HUDEP-2 (cell line): Measurements from ENCODE around the gene SYTL5.

Source experiments
- DNase-seq, 76 experiments: peaks; one replicate each; lab custom pipeline; 2025; ENCODE audit not compliant: unreplicated experiment in 76 of 76; lab: John Stamatoyannopoulos, UW

SYTL5 gene

GRCh38 chrX:38127961-38128360 is 121.6 kb downstream of the SYTL5 start:
- DNase-seq, result no peak

GRCh38 chrX:38129366-38129765 is 123.0 kb downstream of the SYTL5 start:
- no peak for DNase-seq

GRCh38 chrX:38138157-38138891 is 132.0 kb downstream of the SYTL5 start:
- DNase-seq, result no peak

- no peak for DNase-seq
Observed at GRCh38 chrX:38138900-38139299, 132.5 kb downstream of the SYTL5 start.

DNA sequence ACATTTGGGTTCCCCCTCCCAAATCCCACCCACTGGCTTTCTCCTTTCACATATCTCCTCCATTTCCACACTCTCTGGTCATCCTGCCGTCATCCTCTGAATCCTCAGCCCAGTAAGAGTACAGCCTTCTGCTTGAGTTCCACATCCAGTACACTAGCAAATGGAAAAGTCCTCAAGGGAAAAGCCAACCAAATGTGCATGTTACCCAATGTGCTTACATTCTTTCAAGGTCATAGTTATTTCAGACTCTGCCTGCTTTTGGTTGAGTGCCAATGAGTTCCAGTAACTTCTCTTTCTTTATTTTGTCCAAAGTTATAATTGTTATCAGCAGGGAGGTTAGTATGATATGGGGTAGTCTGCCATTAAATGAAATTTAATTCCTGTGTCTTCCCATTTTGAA is 136.3 kb downstream of the SYTL5 start:
- DNase-seq, result no peak

DNA sequence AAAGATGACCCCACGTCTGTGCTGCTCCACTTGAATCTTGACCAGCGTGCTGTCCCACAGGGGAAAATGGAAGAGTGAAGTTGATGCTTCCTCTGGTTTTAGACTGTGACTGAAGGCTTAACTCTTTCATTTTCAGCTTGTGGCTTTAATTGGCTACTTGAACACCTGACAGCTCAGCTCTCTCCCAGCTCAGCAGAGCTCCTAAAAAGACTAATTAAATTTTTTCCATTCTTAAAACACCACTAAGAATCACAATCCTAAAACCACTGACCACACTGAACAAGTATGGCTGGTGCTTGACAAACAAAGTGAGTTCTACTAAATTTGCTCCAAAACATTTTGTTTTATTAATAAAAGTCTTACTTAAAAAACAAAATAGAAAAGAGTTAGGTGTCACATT is 142.7 kb downstream of the SYTL5 start:
- DNase-seq, result no peak

DNA sequence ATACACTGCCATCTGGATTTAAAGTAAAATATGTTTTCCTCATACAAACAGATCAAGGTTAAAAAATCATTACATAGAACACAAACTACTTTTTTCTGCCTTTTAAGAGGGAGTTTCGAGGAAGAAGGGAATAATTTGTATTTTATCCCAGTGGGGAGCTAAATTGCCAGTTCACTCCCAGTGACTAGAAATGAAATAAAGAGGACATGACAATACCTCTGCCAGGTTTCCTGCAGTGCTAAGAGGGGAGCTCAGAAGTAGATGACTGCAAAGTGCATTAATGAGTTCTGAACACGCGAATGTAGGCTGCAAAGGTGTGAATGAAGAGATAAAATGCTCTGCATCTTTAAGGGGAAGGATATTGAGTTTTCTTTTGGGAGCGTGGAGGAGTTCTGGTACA is 144.6 kb downstream of the SYTL5 start:
- DNase-seq, result no peak

GRCh38 chrX:38151441-38151840 is 145.1 kb downstream of the SYTL5 start:
- DNase-seq, result no peak

- no peak for DNase-seq
Observed at GRCh38 chrX:38154340-38154739, 148.0 kb downstream of the SYTL5 start.

DNA sequence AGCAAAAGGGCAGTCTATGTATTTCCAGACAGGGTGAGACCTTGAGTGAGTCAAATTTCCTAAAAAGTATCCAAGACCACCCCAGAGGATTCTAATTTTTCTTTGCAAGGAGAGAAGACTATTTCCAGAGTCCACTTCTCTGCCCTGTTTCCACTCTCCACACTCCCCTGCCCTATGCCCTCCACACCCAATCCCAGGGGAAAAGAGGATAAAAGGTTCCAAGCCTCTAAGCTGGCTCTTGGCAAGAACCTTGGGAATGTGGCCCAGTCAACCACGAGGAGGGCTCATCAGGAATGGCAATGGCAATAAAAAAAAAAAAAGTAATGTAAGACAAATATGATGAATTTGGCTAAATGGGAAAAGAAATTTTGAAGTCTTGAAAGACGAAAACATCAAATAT is 148.5 kb downstream of the SYTL5 start:
- DNase-seq, result no peak

DNA sequence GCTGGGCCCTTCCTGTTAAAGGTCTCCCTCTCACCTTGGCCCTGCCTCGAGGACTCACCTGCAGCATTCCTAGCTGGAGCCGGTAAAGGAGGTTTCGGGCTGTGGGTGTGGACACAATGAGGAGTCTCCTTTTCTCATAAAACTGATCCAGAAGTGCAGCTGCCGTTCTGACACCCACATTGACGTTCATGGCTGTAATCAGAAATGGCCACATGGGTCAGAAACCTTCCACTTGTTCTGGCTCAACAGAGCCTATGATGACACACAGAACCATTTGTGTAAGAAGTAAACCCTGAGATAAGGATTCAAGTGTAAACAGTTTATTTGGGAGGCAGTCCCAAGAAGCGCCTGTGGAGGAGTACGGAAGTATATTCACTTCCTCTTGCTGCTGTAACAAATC is 150.5 kb downstream of the SYTL5 start:
- no peak for DNase-seq

DNA sequence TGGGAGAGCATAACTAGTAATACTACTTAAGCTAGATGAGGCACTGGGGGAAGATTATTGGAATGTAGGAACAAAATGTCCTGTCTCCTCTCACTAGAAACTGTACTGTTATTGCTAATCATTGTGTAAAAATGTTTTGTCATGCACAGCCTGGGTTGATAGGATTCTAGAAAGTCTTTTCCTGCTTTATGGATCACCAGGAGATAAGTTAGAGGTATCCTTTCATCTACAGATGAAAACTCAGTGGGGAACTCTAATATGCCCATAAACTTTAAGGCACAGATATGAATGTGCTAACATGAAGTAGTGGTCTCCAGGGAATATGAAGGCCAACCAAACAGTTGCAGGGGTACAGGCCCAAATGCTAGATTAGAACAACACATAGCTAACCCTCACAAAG is 156.8 kb downstream of the SYTL5 start:
- no peak for DNase-seq

- DNase-seq, result no peak
Observed at GRCh38 chrX:38165023-38165422, 158.7 kb downstream of the SYTL5 start.

GRCh38 chrX:38166478-38167083 is 160.2 kb downstream of the SYTL5 start:
- DNase-seq, result peak in 5 of 76 experiments; percentile 0 to 5 (median 1)

- DNase-seq, result no peak
Observed at GRCh38 chrX:38170556-38170955, 164.2 kb downstream of the SYTL5 start.

- DNase-seq, result no peak
Observed at GRCh38 chrX:38172596-38172995, 166.2 kb downstream of the SYTL5 start.

GRCh38 chrX:38175139-38175538 is 168.8 kb downstream of the SYTL5 start:
- peak in 3 of 76 experiments; percentile 0 to 2 (median 1) for DNase-seq

DNA sequence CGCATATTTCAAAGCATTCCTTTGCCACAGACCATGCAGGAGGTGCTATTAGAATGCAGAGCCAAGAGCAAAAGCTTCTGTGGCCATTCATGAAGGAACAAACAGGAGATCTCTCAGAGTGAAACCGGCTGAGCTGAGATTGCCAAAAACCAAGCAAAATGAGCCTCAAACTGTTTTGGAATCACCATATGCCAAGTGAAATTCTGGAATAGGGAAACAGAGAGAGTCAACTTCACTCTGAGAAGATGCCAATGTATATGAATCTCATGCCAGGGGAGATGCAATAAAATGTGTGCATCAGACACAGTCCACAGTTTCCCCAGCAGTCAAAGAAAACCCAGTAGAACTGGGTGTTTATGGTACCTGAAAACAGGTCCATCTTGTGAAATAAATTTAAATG is 172.0 kb downstream of the SYTL5 start:
- no peak for DNase-seq
